Measurements from ENCODE around the gene IGF2R.
"Not testable (repeated sequence)": the region's sequence is repeated elsewhere in the genome, so short reads cannot be mapped to it uniquely, and the experiment has no call there.

IGF2R gene

GRCh38 chr6:159955945-159956361, 12.9 kb upstream of the IGF2R start:
- no peak for DNase-seq

- DNase-seq = no peak
These were observed 11.7 kb upstream of the IGF2R start for GRCh38 chr6:159957071-159957673.

- no peak for DNase-seq
These were observed 9.5 kb upstream of the IGF2R start for GRCh38 chr6:159959165-159959975.

DNA sequence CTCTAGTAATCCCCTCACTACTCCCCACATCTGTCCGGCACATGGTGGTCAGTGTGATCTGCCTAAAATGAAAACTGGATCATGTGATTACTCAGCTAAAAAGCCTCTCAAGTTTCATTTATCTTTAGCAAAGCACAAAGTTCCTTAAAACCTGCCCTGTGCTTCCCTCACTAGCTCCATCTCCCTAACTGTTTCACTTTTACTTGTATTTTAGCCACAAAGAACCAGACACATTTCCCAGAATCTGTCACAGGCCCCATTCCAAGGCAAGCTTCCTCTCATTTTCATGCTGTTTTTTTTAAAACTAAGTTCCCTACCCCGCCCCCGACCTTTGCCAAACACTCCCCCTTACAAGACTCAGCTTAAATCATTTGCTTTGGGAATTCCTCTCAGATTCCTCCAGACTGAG, 8.9 kb upstream of the IGF2R start:
- DNase-seq = no peak

- DNase-seq = no peak
These were observed 8.4 kb upstream of the IGF2R start for GRCh38 chr6:159960485-159960884.

DNA sequence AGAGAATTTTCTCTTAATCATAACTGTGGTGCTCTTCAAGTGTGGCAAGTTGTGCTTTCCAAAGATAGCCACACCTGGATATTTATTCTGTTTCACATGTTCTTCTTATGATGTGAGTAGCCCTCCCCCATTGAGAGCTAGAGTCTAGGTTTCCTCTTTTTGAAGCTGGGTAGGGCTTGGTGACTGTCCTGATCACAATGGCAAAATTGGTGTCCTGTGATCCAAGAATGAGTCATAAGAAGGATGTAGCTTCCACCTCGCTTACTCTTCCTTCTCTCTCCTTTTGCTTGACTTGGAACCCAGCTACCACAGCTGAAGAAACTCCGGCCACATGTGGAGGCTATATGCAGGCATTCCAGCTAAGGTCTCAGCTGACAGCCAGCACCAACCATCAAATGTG, 7.4 kb upstream of the IGF2R start:
- DNase-seq = no peak

DNA sequence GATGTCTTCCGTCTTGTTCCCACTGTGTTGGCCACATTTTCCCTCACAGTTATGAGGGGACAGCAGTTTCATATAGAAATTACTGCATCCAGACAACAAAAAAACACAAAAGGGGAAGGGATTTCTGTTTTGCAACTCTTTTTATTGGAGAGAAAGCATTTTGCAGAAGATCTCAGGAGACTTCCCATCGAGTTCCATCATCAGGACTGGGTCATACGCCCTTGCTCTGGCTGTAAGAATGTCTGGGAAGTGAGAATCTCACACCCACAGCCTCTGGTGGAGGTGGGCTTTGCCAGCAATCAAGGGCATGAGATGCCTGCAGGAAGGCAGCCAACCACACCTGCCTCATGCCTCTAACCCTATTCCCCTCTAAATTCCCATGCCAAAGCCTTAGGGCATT, 5.8 kb upstream of the IGF2R start:
- no peak for DNase-seq

- DNase-seq = no peak
These were observed 4.8 kb upstream of the IGF2R start for GRCh38 chr6:159964046-159964445.

- DNase-seq = no peak
These were observed 2.5 kb upstream of the IGF2R start for GRCh38 chr6:159966339-159966738.

- no peak for DNase-seq
These were observed 1.9 kb upstream of the IGF2R start for GRCh38 chr6:159966981-159967380.

GRCh38 chr6:159967621-159968020, 1.3 kb upstream of the IGF2R start:
- not testable (repeated sequence) for DNase-seq

- no peak for DNase-seq
These were observed 476 bp downstream of the IGF2R start for GRCh38 chr6:159969204-159969912.

DNA sequence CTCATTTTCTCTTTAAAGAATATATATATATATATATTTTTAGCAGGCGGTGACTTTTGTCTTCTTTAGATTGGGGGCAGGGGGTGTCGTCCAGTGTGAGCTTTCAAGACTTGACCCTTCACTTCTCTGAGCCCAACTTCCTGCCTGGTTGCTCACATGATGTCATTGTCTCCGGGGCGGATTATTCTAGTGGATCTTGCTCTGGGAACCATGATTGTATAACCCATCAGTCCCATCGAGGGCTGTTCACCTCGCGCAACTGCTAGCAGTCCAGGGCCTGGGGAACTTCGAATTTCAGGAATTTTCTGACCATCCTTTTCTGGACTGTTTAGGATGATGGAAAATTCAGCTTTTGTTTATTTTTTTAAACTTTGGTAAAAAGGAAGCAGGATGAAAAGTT, 1.0 kb downstream of the IGF2R start:
- DNase-seq = peak in 1 of 2 experiments; percentile 5

DNA sequence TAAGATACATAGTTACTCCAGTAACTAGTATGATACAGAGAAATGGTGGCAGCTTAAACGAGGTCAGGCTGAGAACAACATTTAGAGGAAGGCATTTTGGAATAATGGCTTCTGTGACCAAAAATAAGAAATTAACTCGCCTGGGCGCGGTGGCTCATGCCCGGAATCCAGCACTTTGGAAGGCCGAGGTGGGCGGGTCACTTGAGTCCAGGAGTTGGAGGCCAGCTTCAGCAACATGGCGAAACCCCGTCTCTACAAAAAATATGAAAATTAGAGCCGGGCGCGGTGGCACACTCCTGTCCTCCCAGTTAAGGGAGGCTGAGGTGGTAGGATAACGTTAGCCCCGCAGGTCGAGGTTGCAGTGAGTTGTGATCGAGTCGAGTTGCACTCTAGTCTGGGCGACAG, 1.8 kb downstream of the IGF2R start:
- DNase-seq = no peak

- DNase-seq = no peak
These were observed 2.7 kb downstream of the IGF2R start for GRCh38 chr6:159971341-159972178.

DNA sequence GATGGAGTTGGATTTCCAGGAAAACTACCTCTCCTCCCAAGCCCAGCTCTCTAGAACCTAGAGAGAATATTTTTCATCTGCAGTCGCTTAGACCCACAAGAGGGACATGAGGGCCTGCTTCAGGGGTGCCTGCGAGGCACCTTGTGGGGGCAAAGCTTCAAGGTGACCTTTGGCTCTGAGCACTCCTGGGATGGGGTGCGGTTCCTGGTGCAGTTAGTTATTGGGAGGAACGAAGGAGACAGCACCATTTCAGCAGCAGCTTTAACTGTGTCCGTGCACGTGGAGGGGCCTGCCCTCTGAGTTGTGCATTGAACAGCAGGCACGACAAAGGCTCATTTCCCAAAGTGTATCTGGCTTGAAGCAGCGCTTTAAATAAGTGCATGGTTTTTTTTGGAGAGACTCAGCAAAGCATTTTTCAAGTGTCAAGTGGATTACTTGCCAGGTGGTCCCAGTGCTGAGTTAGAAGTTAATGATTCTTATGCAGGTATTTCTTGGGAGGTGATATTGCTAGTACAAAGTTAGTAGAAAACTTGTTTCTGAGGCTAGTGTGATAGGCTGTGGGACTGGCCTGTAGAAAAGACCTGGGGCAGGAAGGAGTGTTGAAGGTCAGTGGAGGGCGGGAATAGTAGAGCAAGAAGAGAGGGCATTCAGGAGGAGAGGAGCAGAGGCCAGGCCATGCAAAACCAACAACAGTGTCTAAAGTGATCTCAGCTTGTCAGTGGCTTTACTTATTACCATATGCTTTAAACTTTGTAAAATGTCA, 3.8 kb downstream of the IGF2R start:
- no peak for DNase-seq

GRCh38 chr6:159973406-159973805, 4.5 kb downstream of the IGF2R start:
- no peak for DNase-seq

- DNase-seq = no peak
These were observed 5.1 kb downstream of the IGF2R start for GRCh38 chr6:159973951-159974350.

DNA sequence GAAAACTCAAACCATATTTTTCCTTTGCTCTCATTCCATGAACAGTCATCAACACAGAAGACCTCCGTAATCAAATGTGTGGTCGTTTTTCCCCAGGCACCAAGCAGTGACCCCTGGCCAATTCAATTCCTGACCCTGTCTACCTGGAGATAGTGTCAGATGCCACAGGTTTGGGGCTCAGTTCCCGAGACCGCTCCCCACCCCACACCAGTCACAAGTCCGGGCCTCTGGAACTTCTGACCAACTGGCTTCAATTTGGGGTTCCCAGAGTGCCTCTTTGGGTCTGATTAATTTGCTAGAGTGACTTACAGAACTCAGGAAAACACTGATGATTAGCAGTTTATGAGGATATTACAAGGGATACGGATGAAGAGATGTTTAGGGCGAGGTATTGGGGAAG, 6.0 kb downstream of the IGF2R start:
- DNase-seq = no peak

- no peak for DNase-seq
These were observed 7.9 kb downstream of the IGF2R start for GRCh38 chr6:159976686-159977254.

DNA sequence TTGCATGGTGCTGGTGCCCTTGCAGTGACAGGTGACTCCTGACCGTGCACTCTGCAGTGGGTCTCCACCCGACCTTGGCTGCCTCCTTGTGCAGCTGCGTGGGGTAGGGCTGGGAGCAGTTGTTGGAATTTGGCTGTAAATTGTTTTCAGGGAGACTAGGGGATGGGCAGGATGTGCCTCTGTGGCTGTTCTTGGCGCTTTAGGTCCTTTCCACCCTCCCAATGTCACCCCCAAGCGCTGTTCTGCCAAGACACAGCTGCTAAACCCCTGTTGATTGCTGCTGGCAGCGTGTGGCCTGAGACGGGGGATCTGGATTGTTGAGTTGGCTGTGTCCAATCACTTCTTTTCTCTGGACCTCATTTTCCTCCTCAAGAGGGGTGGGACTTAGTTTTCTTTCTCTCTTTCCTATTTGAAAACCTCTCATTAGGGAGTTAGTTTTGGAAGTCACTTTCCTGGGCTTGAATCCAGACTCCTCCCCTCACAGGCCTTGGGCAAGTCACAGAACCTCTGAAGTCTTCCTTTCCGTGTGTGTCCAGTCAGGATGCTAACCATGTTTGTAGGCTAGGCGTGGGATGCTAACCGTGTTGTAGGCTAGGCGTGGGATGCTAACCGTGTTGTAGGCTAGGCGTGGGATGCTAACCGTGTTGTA, 8.5 kb downstream of the IGF2R start:
- peak in 1 of 2 experiments; percentile 7 for DNase-seq
